ENCODE data around the gene TBL3.

TBL3 gene

DNA sequence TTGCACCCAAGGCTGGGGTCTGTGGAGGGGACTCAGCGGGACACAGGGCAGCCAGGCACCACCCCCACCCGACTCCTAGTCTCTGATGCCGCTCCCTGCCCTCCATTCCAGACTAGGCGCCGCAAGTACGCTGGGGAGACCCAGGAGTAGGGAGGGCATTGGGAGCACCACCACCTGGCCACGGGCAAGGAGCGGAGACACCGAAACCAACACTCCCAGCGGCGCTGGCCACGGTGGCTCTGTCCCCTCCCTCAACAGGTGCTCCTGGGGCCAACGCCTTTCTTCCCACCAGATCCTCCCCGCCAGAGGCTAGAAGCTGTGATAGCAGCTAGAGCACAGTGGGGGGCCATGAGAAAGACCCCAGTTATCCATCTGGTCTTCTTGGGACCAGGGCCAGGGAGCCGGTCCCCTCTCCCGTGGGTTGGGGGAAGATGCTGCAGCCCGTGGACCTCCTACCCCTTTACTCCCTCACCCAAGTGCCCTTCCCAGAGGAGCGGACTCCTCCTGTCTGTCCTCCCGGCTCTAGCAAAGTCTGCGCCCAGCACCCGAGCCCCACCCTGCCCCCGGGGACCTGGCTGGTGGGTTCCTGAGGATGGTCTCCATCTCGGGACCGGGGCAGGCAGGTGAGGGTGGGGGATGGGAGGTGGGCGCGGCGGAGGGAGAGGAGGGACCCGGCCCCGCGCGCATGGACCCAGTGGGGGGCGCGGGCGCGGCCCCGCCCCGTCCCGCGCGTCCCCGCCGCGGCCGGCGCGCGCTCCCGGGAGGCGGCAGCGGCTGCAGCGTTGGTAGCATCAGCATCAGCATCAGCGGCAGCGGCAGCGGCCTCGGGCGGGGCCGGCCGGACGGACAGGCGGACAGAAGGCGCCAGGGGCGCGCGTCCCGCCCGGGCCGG lies 17.6 kb downstream of the TBL3 start, which contains the start of gene SYNGR3:
Gene SYNGR3, plus strand, starts transcription at position 762 of the 892 bp plus-strand sequence. CDS start 133 bp downstream, outside the sequence.
- TF ChIP-seq, protein P1, sequence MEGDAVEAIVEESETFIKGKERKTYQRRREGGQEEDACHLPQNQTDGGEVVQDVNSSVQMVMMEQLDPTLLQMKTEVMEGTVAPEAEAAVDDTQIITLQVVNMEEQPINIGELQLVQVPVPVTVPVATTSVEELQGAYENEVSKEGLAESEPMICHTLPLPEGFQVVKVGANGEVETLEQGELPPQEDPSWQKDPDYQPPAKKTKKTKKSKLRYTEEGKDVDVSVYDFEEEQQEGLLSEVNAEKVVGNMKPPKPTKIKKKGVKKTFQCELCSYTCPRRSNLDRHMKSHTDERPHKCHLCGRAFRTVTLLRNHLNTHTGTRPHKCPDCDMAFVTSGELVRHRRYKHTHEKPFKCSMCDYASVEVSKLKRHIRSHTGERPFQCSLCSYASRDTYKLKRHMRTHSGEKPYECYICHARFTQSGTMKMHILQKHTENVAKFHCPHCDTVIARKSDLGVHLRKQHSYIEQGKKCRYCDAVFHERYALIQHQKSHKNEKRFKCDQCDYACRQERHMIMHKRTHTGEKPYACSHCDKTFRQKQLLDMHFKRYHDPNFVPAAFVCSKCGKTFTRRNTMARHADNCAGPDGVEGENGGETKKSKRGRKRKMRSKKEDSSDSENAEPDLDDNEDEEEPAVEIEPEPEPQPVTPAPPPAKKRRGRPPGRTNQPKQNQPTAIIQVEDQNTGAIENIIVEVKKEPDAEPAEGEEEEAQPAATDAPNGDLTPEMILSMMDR (IDR thresholded peaks at IDR 0.05): no peak

DNA sequence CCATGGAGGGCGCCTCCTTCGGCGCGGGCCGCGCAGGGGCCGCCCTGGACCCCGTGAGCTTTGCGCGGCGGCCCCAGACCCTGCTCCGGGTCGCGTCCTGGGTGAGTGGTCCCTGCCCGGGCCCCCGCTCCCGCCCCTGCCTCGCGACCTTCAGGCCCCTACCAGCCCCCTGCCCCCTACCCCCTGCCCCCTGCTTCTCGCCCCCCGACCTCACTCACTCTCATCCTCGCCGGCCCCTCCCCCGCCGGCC lies 18.2 kb downstream of the TBL3 start:
- TF ChIP-seq, protein P1 (IDR thresholded peaks at IDR 0.05): no peak

DNA sequence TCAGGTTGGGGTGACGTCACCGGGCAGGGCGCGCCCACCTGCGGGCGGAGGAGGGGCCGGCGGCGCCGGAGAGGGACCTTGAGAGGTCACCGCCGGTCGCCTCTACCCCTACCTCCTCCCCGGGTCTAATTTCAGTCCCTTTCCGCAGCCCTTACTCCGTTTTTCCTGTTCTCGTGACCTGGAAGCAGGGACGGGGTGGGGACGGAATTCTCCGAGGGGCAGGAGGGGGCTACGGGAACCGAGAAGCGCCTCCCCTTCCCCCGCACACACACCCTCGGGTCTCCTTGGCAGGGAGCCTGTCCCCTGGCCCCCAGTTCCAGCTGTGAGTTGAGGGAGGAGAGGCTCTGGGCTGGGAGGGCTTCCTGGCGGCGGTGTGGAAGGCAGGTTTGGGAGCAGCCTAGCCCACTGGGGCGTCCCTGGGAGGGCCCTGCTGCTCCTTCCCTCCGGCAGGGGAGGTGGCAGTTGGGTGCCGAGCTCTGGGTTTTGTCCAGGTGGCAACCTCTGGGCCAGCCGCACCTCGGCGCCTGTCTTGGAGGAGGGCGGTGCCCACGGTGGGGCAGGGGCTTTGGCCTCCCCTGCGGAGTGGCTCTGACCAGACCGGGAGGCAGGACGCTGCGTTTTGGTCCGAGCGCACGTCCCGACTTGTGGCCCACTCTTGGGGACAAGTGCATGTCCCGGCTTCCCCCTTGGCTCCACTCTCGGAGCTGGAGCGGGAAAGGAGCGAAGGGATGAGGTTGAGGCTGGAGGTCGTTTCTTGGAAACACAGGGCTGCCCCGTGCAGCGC lies 18.7 kb downstream of the TBL3 start:
- TF ChIP-seq, protein P1 (IDR thresholded peaks at IDR 0.05): no peak

DNA sequence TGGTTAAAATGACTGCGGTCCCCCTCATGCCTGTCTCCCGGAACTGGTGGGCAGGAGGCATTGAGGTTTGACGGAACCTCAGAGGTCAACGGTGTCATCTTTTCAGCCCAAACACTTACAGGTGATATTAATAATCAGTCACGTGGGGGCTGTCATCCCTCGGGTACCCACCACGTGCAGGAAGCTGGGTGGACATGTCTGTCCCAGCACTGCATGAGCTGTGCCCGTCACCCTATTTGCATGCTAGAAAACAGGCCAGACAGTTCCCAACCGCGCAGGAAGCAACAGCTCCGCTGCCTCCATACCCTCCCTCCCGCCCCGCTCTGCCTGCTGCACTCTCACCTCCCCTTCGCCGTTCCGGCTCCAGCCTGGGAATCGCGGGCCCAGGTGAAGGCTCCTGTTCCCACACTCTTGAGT lies 19.3 kb downstream of the TBL3 start:
- TF ChIP-seq, protein P1 (IDR thresholded peaks at IDR 0.05): no peak

DNA sequence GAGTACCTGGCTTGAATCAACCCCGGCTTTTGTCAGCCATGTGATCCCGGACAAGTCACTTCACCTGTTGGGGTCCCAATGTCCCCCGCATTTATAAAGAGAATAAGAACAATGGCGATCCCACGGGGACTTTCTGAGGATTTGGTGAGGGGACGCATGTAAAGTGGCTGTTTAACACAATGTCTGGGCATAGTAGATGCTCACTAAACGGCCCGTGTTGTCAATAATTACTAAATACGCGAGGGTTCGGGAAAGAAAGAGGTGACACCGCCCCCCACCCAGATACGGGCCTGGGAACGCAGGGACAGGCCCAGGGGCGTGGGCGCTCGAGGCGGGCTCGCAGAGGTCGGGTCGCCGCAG lies 19.7 kb downstream of the TBL3 start:
- TF ChIP-seq, protein P1 (IDR thresholded peaks at IDR 0.05): no peak

DNA sequence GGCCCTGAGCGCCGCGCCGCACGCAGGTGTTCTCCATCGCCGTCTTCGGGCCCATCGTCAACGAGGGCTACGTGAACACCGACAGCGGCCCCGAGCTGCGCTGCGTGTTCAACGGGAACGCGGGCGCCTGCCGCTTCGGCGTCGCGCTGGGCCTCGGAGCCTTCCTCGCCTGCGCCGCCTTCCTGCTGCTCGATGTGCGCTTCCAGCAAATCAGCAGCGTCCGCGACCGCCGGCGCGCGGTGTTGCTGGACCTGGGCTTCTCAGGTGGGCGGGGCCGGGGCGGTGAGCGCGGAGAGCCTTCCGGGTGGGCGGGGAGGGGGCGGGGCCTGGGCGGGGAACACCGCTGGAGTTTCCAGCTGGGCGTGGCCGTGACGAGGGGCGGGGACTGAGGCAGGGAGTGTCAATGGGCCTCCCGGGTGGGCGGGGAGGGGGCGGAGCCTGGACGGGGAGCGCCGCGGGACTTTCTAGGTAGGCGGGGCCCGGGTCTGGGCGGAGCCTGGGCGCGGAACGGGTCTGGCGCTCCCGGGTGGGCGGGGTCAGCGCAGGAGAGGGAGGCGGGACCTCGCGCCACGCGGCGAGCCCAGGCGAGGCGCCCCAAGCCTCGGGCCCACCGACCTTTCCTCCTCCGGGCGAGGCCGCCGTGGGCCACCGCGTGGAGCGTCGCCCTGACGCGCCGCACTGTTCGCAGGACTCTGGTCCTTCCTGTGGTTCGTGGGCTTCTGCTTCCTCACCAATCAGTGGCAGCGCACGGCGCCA lies 20.3 kb downstream of the TBL3 start:
- TF ChIP-seq, protein P1 (IDR thresholded peaks at IDR 0.05): no peak

DNA sequence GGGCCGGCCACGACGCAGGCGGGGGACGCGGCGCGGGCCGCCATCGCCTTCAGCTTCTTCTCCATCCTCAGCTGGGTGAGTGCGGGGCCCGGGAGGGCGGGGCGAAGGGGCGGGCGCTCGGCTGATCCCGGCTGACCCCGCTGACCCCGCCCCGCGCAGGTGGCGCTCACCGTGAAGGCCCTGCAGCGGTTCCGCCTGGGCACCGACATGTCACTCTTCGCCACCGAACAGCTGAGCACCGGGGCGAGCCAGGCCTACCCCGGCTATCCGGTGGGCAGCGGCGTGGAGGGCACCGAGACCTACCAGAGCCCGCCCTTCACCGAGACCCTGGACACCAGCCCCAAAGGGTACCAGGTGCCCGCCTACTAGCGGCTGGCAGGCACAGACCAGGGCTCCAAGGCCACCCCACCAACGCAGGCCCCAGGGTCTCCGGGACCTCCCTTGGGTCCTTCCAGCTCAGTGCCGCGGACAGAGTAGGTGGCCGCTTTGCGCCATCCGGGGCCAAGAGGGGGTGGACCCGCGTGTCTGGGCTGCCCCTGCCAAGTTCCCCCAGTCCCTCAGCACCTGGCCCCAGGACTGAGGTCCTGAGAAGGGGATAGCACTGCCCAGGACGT lies 21.0 kb downstream of the TBL3 start:
- TF ChIP-seq, protein P1 (IDR thresholded peaks at IDR 0.05): no peak

Data from LNCAP (cell line).